Effector memory CD8-positive, alpha-beta T cell (primary cell): ENCODE measurements around the gene CEP85.
"Not testable (repeated sequence)": the region's sequence is repeated elsewhere in the genome, so short reads cannot be mapped to it uniquely, and the experiment has no call there.

ENCODE experiments used
- ATAC-seq: fragments of 150-1000 bp; cut with Tn5 transposase; replicated peaks from 2 replicates; pipeline ENCODE4 v1.10.0; 2021; ENCODE audit warnings: mild to moderate bottlenecking, moderate library complexity
- DNase-seq, 3 experiments: peaks; one replicate each; pipeline ENCODE4 v3.0.0; 2021
- H3K27ac Mint-ChIP-seq, 2 donors: one replicate each; pipeline ENCODE4 v1.8.0; 2022; ENCODE audit warnings: mild to moderate bottlenecking in 2 of 2, mixed read lengths in 2 of 2, moderate library complexity in 2 of 2
- H3K27me3 Mint-ChIP-seq, 2 donors: one replicate each; pipeline ENCODE4 v1.8.0; 2022; ENCODE audit warnings: mixed read lengths in 2 of 2
- H3K36me3 Mint-ChIP-seq: one replicate; pipeline ENCODE4 v1.8.0; 2022; ENCODE audit warnings: mild to moderate bottlenecking, moderate library complexity, mixed read lengths; ENCODE audit not compliant: insufficient read depth
- H3K4me1 Mint-ChIP-seq, 2 donors: one replicate each; pipeline ENCODE4 v1.8.0; 2022; ENCODE audit warnings: low read depth in 2 of 2, mixed read lengths in 2 of 2
- H3K4me3 Mint-ChIP-seq, 2 donors: one replicate each; pipeline ENCODE4 v1.8.0; 2022; ENCODE audit warnings: mild to moderate bottlenecking in 2 of 2, mixed read lengths in 2 of 2, moderate library complexity in 2 of 2
- H3K9me3 Mint-ChIP-seq, 2 donors: one replicate each; pipeline ENCODE4 v1.8.0; 2022; ENCODE audit warnings: mixed read lengths in 2 of 2

CEP85 gene

DNA sequence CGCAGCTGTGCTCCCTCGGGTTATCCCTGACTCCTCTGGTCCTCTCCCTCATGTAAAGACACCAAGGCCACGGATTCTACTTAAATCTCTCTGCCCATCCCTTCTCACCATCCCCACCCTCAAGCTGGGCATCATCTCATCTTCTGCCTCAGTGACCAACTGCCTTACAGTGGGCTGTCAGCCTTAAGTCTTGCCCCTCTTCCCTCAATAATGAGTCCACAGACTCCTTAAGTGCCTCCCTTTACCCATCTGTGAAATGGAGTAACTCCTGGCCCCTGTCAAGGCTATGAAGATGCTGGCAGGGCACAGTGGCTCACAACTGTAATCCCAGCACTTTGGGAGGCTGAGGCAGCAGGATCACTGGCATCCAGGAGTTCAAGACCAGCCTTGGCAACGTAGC lies 57.9 kb downstream of the CEP85 start:
- DNase-seq (no peak), ATAC-seq (no peak)
- Mint-ChIP-seq H3K4me1 (peaks cover 47 to 63% of the 10 kb centered on the region in 2 donors), H3K27me3 (no peaks in the 10 kb centered on the region), H3K27ac (peak overlapping the region; percentile 91 to 96), H3K36me3 (peaks cover 18% of the 10 kb centered on the region), H3K4me3 (peak overlapping the region in 1 of 2 donors; percentile 45), H3K9me3 (no peaks in the 10 kb centered on the region)

DNA sequence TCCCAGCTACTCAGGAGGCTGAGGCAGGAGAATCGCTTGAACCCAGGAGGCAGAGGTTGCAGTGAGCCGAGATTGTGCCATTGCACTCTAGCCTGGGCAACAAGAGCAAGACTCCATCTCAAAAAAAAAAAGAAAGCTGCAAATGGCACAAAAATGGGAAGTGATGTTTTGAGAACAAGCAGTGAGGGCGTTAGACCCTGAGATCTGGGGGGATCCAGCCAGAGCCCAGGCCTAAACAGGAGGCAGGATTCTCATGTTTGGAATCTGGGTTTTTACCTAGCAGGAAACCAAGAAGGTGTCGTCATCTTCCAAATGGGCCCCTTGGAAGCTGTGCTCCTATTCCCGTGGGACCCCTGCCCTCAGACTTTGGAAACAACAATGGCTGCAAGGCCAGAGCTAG lies 58.7 kb downstream of the CEP85 start:
- not testable (repeated sequence) for H3K27me3 Mint-ChIP-seq, ATAC-seq, H3K4me3 Mint-ChIP-seq, DNase-seq, H3K9me3 Mint-ChIP-seq
- Mint-ChIP-seq H3K36me3 (peaks cover 14% of the 10 kb centered on the region), H3K27ac (peak overlapping the region; percentile 60 to 96), H3K4me1 (peaks cover 39 to 55% of the 10 kb centered on the region in 2 donors)

DNA sequence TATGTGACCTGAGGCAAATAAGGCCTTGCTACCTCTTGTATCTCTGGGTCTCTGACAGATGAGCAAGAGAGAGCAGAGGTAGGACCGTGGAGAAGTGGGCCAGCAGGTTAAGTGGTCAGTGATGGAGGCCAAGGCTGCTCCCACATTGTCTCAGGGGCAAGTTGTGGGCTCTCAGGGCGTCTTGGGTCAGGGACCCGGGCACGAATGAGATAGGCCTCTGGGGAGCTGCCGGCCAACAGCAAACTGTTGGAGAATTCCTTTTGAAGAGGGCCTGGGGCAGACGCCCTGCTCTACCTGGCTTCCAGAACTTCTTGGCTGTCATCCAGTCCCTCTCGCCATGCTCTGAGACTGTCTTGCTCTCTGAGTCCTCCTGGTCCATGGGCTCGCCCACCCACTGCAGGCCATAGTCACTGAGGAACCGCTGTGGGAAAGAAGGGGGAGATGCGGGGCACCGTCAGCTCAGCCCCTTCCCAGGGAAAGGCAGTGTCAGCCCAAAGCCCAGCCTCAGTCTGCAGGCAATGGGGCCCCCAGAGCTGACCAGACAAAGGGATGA lies 60.0 kb downstream of the CEP85 start:
- peak overlapping the region in 1 of 2 donors; percentile 96 for H3K27ac Mint-ChIP-seq
- H3K4me1 Mint-ChIP-seq, result peaks cover 30 to 43% of the 10 kb centered on the region in 2 donors
- DNase-seq (no peak), ATAC-seq (no peak)
- peaks cover 10% of the 10 kb centered on the region for H3K36me3 Mint-ChIP-seq
- H3K27me3 Mint-ChIP-seq, result no peaks in the 10 kb centered on the region
- H3K9me3 Mint-ChIP-seq, result no peaks in the 10 kb centered on the region
- H3K4me3 Mint-ChIP-seq, result no peak overlapping the region

DNA sequence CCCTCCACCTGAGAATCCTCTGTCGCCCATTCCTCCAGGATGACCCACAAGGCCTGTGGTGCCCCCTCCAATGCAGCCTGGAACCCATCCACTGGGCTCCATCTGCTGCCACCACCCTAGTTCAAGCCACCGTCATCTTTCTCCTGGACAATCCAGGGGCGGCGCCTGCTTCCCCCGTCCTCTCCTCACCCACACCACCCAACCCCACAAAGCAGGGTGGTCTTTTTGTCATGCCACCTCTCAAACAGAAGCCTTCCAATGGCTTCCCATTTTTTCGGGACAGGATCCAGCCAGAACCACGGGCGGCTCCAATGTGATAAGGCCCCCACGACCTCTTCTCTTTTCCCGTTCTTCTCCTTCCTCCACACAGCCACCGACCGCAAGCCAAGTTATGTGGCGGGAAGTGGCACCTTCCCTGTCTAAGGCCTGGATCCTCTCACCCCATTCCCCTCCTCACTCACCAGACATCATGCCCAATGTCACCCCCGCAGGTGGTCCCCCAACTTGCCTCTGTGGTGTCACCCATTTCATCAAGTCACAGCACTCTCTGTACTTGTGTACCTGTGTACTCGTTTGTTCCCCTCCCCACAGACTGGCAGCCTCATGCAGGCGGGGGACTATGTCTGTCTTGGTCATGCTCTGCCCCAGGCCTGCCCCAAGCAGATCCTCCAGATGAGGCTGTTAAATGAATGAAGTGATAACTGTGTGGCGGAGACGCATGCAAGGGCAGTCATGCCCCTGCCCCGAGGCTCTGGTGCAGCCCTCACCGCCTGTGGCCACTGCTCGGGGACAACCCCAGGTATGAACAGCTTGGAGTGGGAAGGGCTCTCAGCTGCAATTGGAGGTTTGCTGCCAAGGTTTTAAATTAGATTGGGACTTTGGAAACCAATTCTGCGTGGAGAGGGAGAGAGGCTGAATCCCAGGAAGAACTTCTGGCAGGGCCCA lies 61.5 kb downstream of the CEP85 start:
- DNase-seq (no peak), ATAC-seq (no peak)
- Mint-ChIP-seq H3K9me3 (no peaks in the 10 kb centered on the region), H3K27ac (peak overlapping the region; percentile 88), H3K4me3 (no peak overlapping the region), H3K4me1 (peaks cover 15 to 34% of the 10 kb centered on the region in 2 donors), H3K27me3 (no peaks in the 10 kb centered on the region), H3K36me3 (peaks cover 6% of the 10 kb centered on the region)

DNA sequence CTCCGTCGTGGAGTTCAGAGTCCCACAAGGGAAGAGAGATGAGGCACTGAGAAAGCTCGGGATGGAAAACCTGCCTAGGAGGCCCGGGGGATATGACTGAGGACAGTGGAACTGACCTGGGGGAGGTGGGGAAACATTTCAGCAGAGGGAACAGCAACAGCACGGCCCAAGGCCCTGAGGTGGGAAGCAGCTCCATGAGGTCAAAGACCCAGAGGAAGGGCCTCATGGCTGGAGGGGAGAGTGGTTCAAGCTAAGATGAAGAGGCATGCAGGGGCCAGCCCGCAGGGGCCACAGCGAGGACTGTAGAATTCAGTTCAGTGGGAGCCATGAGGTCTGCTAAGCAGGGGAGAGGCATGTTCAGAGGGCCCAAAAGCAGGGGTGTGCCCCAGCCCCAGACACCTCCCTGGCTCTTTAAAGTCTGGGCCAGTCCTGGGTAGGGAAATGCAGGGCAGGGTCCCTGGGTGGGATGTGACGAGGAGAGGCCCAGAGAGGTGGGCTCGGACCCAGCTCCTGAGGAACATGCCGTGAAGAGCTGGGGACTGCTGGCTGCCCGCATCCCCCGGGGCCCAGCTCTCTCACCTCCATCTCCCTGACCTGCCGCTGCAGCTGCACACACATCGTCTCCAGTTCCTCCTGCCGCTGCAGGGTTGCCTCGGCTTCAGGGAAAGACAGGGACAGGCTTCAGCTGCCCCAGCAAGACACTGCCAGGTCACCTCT lies 62.5 kb downstream of the CEP85 start:
- ATAC-seq (no peak), DNase-seq (no peak)
- no peak overlapping the region for H3K4me3 Mint-ChIP-seq
- peak overlapping the region; percentile 88 for H3K27ac Mint-ChIP-seq
- H3K4me1 Mint-ChIP-seq, result peaks cover 7 to 29% of the 10 kb centered on the region in 2 donors
- H3K27me3 Mint-ChIP-seq, result no peaks in the 10 kb centered on the region
- peaks cover 9% of the 10 kb centered on the region for H3K36me3 Mint-ChIP-seq
- H3K9me3 Mint-ChIP-seq, result no peaks in the 10 kb centered on the region

DNA sequence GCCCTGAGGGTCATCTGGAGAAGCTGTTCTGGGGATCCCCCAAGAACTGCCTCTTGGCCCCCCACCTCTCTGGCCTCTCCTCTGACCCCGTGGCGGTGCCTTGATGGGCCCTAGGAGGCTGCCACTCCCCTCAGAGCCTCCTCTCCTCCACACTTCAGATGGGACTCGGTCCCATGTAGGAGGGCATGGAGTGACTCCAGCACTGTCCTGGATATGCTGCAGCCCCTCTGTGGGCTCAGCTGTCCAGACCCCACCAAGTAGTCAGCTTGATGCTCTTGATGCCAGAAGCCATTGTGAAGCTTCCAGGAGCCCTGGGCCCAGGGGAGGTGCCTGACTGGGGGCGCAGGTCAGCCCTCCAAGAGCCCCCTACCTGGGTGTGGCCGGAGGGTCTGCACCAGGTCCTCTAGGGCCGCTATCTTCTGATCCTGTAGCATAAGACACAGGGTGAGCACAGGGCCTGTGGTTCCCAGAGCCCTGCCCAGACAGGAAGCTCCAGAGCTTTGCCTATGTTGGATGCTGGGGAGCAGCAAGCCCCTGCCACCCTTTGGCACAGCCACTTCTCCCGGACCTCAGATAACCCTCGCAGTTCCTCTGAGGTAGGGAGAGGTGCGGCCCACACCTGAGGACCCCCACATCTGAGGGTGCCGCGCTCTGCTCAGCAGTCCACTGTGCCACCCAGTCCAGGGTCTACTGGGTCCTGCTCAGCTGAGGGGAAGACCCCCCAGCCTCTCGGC lies 63.2 kb downstream of the CEP85 start:
- ATAC-seq, result no peak
- no peaks in the 10 kb centered on the region for H3K27me3 Mint-ChIP-seq
- no peak for DNase-seq
- H3K36me3 Mint-ChIP-seq, result peaks cover 6% of the 10 kb centered on the region
- H3K4me1 Mint-ChIP-seq, result peaks cover under 1 to 22% of the 10 kb centered on the region in 2 donors
- H3K4me3 Mint-ChIP-seq, result no peak overlapping the region
- no peak overlapping the region for H3K27ac Mint-ChIP-seq
- no peaks in the 10 kb centered on the region for H3K9me3 Mint-ChIP-seq

DNA sequence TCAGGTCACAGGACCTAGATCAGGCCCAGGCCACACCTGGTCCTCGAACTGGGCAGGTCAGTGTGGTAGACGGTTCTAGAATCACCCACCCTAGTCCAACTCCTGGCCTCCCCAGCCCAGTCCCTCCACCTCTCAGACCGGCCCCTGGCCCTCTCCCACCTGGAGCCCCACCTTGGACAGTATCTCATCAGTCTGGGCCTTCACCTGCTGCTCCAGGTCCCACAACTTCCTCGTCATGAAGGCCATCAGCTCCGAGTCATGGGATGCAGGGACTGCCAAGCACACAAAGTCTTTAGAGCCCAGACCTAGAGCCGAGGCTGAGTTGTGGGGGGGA lies 63.8 kb downstream of the CEP85 start:
- Mint-ChIP-seq H3K27me3 (no peaks in the 10 kb centered on the region), H3K9me3 (no peaks in the 10 kb centered on the region), H3K4me1 (peaks cover 0 to 18% of the 10 kb centered on the region in 2 donors), H3K4me3 (no peak overlapping the region), H3K36me3 (peaks cover 9% of the 10 kb centered on the region), H3K27ac (no peak overlapping the region)
- DNase-seq (no peak), ATAC-seq (no peak)

DNA sequence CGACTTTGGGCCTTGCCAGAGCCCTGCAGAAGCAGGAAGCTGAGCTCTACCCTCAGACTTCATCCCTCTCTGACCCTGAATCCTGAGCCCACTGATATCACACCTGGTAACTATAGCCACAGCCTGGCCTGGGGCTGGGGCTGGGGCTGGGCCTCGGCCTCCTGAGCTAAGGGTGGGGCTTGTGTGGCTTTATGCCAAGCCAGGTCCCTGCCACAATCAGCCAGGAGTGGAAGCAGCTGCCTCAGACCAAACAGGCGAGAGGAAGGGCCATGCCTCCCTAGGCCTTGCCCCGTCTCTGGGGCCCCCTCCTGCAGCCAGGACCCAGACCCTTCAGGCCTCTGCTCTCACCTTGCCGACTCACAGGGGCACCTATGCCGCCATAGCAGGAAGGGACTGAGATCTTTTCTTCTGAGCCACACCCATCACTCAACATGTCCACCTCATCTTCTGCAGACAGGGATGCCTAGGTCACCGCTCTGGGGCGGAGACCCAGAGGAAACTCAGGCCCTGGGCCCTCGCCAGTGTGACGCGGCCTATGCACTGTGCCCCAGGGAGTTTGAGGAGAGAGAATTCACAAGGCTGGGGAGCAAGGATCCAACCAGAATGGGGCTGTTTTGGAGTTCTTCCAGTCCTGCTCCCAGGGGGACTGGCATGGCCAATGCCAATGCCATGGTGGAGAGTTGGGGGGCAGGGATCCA lies 66.7 kb downstream of the CEP85 start:
- peak overlapping the region in 1 of 2 donors; percentile 29 for H3K27ac Mint-ChIP-seq
- ATAC-seq (no peak), DNase-seq (no peak)
- peaks cover 2 to 17% of the 10 kb centered on the region in 2 donors for H3K4me1 Mint-ChIP-seq
- no peaks in the 10 kb centered on the region for H3K9me3 Mint-ChIP-seq
- peaks cover 6% of the 10 kb centered on the region for H3K36me3 Mint-ChIP-seq
- H3K27me3 Mint-ChIP-seq, result no peaks in the 10 kb centered on the region
- no peak overlapping the region for H3K4me3 Mint-ChIP-seq

DNA sequence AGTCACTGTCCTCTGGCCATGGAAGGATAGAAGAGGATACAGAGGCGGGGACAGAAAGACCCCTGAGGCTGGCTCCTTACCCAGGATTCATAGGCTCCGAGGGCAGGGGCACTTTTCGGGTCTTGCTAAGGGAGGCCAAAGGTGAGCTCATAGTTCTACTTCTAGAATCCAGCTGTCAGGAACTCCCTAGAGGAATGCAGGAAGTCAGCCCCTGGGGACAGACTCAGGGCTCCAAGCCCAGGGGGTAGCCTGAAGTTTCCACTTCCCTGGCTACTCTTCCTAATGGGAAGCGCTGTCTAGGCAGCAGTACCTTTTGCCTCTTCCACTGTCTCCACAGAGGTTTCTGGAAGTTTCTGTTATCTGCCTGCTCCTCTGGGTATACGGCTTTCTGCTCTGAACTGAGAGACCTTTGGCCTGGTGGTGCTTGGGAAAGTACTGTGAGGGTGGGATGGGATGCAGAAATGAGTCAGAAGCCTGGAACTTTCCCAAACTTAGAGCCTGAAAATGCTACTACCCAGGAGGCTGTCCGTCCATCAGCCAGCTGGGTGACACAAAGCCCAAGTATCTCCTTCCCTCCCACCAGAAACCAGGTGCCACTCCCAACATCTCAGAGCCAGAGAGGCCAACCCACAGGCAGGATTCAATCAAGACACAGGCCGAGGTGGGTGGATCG lies 68.9 kb downstream of the CEP85 start:
- ATAC-seq (no peak), DNase-seq (no peak)
- Mint-ChIP-seq H3K9me3 (no peaks in the 10 kb centered on the region), H3K36me3 (peaks cover 12% of the 10 kb centered on the region), H3K4me1 (peaks cover 13 to 22% of the 10 kb centered on the region in 2 donors), H3K27ac (no peak overlapping the region), H3K27me3 (no peaks in the 10 kb centered on the region), H3K4me3 (no peak overlapping the region)

DNA sequence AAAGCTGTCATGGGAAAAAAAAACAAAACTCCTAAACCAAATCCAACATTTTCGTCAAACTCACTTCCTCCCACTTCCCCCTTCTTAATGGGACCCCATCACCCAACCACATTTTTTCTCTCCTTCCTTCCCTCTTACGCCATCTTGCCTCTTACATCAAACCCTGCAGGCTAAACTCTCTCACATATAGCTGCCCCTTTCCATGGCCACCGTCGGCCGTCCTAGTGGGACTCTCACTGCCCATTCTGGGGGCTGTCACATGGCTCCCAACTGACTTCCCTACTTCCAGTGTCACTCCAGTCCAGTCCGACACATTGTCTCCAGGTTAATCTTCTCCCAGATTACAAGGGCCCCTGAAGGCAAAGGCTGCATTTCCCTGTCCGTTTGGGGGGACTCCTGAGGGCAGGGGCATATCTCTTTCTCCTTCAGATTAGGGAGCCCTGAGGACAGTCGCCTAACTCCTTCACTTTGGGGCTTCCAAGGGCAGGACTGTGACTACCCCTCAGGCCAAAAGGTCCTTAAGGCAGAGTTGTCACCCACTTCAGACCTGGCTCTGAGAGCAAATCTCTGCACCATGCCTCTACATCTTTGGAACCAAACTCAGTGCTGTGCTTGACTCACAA lies 71.8 kb downstream of the CEP85 start:
- Mint-ChIP-seq H3K9me3 (no peaks in the 10 kb centered on the region), H3K27ac (peak overlapping the region; percentile 90 to 94), H3K4me1 (peaks cover 13 to 16% of the 10 kb centered on the region in 2 donors), H3K36me3 (peaks cover 11% of the 10 kb centered on the region), H3K4me3 (peak overlapping the region; percentile 93 to 97), H3K27me3 (no peaks in the 10 kb centered on the region)
- no peak for DNase-seq
- no peak for ATAC-seq

DNA sequence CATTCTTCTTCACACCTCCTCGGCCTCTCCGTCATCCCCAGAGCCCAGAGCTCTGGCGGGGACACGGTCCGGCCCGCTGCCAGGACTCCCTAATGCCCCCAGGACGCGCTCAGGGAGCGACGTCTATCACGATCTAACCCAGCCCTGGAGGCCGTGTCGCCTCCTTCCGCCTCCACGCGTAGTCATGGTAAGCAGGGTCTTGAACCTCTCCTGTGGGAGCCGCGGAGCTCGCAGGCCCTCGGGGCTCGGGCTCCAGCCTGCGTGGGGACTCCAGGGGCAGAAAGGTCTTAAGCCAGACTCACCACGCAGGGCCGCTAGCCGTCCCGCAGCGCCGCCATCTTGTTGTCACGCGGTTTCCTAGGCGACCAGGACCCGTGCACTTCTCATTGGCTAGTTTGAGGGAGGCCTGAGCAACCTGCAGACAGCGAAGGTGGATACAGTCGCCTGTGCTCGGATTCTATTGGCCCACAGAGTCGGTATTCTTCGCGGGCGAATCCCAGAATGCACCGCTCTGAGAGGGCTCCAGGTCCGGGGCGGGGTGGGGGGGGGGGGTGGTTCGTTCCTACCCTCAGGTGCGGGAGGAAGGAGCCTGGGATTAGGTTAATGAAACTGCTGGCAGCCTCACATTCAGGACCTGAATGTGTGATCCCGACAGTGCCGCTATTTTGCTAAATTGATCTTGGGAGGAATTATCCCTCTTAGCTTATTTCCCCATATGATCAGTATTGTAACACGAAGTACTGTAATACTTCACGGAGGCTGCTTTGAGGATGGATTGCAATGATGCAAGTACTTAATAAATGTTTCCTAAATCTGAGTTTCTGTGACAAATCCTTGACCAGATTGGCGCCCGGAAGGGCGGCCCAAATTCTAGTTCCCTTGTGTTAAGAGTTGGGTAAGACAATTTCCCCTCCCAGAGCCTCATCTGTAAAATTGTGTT lies 72.6 kb downstream of the CEP85 start, which contains the start of gene UBXN11:
TSS of gene UBXN11 (minus strand) at position 347 of the 940 bp plus-strand sequence. CDS start 3,753 bp downstream, outside the sequence.
- peak within 1 kb of the TSS; percentile 93 to 97 for H3K4me3 Mint-ChIP-seq
- ATAC-seq, result peak; percentile 100
- peak; percentile 86 to 89 (median 86) for DNase-seq
- H3K27me3 Mint-ChIP-seq, result no peaks in the 10 kb centered on the region
- H3K36me3 Mint-ChIP-seq, result peaks cover 8% of the 10 kb centered on the region
- peaks cover 13% of the 10 kb centered on the region in 2 donors for H3K4me1 Mint-ChIP-seq
- no peaks in the 10 kb centered on the region for H3K9me3 Mint-ChIP-seq
- H3K27ac Mint-ChIP-seq, result peak within 1 kb of the TSS; percentile 90 to 94
